ENCODE measurements around the gene PGP. TPM values are rescaled to one million over a fixed set of nuclear protein-coding genes. Genes with fewer than 3 reads are reported as not detected.

PGP gene
- total and polyA plus RNA-seq, 2 of the 4 experiments (the other 2 are of a cell fraction) = 4.1 to 9.4 TPM

GRCh38 chr16:2252806-2253148, 38.1 kb upstream of the PGP start:
- no peak overlapping the region for H4K5ac ChIP-seq (ENCODE audit: low read depth, low read length)
- H2BK5ac ChIP-seq (ENCODE audit: low read depth, low read length, poor library complexity, severe bottlenecking) = no peak overlapping the region
- no peak overlapping the region for H2BK120ac ChIP-seq (ENCODE audit: low read depth, low read length)
- H2BK15ac ChIP-seq (ENCODE audit: low read depth, low read length) = no peak overlapping the region
- TF ChIP-seq FOS (IDR thresholded peaks at IDR 0.05; ENCODE audit: low read depth, low read length) (no peak), CEBPB (IDR thresholded peaks at IDR 0.05; ENCODE audit: low read depth, low read length) (no peak), NFE2L2 (IDR thresholded peaks at IDR 0.05; ENCODE audit: low read depth, low read length) (no peak), RAD21 (IDR thresholded peaks at IDR 0.05; ENCODE audit: low read length) (no peak), RCOR1 (IDR thresholded peaks at IDR 0.05; ENCODE audit: insufficient replicate concordance, low read length) (no peak)
- no peak overlapping the region for H2AK9ac ChIP-seq (replicated peaks; ENCODE audit: low read depth, low read length, poor library complexity)
- H3K9ac ChIP-seq (ENCODE audit: low read depth, low read length) = no peak overlapping the region
- H3K9me3 ChIP-seq (ENCODE audit: control insufficient read depth, insufficient read depth, low read length) = no peaks in the 10 kb centered on the region
- no peak overlapping the region for H3K56ac ChIP-seq (ENCODE audit: extremely low read depth, insufficient read depth, low read length)
- dilution Hi-C loops (cut with HindIII; ENCODE audit: low sequenced_read_pairs, unreplicated experiment) (no loop called here), intact Hi-C loops (cut with micrococcal nuclease) (no loop called here), in situ Hi-C loops (cut with MboI; ENCODE audit: low sequenced_read_pairs) (loop anchor here (10.0 kb wide), 1 partner anchor 252 kb away; no protein-coding TSS in a partner anchor)
- peaks cover 40% of the 10 kb centered on the region for H3K36me3 ChIP-seq (ENCODE audit: control insufficient read depth, insufficient read depth, low read length)
- H3K23ac ChIP-seq (ENCODE audit: low read depth, low read length) = no peak overlapping the region
- POLR2A ChIA-PET (ENCODE audit: unreplicated experiment) = no interaction called here
- no TSS peak for BruUV-seq (replicated peaks)
- no peak overlapping the region for H2AFZ ChIP-seq (replicated peaks; ENCODE audit: low read length, poor library complexity)
- no peak overlapping the region for H3K18ac ChIP-seq (ENCODE audit: low read depth, low read length)
- H3K4ac ChIP-seq (ENCODE audit: low read depth, low read length) = no peak overlapping the region
- H3K27me3 ChIP-seq (ENCODE audit: control insufficient read depth, insufficient read depth, low read length) = no peaks in the 10 kb centered on the region
- H3K4me2 ChIP-seq (ENCODE audit: low read depth, low read length) = no peak overlapping the region
- no peak overlapping the region for H3K14ac ChIP-seq (replicated peaks; ENCODE audit: low read depth, low read length)
- no CpG with 5 or more reads among the region's 7 CpGs for WGBS, 2 experiments (ENCODE audit: extremely low coverage in 2 of 2, insufficient read length in 1 of 2)
- H2AK5ac ChIP-seq (ENCODE audit: low read depth, low read length) = no peak overlapping the region
- DNase-seq (no peak), ATAC-seq (ENCODE audit: low read depth) (no peak)
- no peak overlapping the region for H3K4me3 ChIP-seq (ENCODE audit: insufficient read depth, low read depth, low read length)
- H3K27ac ChIP-seq (ENCODE audit: insufficient read depth, low read length) = no peak overlapping the region
- H4K8ac ChIP-seq (ENCODE audit: low read depth in 2 of 2, low read length in 2 of 2) = no peak overlapping the region
- H4K20me1 ChIP-seq (ENCODE audit: insufficient read depth, low read length) = peaks cover 29% of the 10 kb centered on the region
- 0 out of 2 replicates have a peak, but pooled peaks cover 2% of the 10 kb centered on the region for H3K9me1 ChIP-seq (ENCODE audit: insufficient read depth, low read length)
- peaks cover 21 to 50% of the 10 kb centered on the region in 2 experiments for H3K79me1 ChIP-seq (ENCODE audit: low read depth in 1 of 2, low read length in 2 of 2)
- H3K4me1 ChIP-seq (ENCODE audit: control insufficient read depth, insufficient read depth, low read length) = peaks cover 9% of the 10 kb centered on the region
- no peak overlapping the region for H2BK20ac ChIP-seq (ENCODE audit: low read depth, low read length)
- no peak overlapping the region for H4K91ac ChIP-seq (ENCODE audit: insufficient read depth, low read depth, low read length)
- CTCF ChIA-PET = no interaction called here
